Keratinocyte (primary cell): ENCODE measurements around the gene MYB.

Experiments used
- EZH2 ChIP-seq: IDR thresholded peaks from one replicate; pipeline ENCODE4 v1.6.1; 2012; ENCODE audit warnings: inconsistent platforms, mild to moderate bottlenecking, low read length, moderate library complexity
- TF ChIP-seq, protein P1 (sequence below), 3 experiments: IDR thresholded peaks in 1 of 3; conservative IDR thresholded peaks in 1 of 3; optimal IDR thresholded peaks in 1 of 3; 2 replicates in 2 of 3; 3 replicates in 1 of 3; pipeline versions ENCODE3 to v1.5.1; 2011; ENCODE audit warnings: low read length in 3 of 3, mild to moderate bottlenecking in 3 of 3, moderate library complexity in 2 of 3, control low read depth in 1 of 3, inconsistent platforms in 1 of 3; ENCODE audit not compliant: insufficient read depth in 2 of 3; ENCODE audit errors: extremely low read depth in 1 of 3

DNA sequence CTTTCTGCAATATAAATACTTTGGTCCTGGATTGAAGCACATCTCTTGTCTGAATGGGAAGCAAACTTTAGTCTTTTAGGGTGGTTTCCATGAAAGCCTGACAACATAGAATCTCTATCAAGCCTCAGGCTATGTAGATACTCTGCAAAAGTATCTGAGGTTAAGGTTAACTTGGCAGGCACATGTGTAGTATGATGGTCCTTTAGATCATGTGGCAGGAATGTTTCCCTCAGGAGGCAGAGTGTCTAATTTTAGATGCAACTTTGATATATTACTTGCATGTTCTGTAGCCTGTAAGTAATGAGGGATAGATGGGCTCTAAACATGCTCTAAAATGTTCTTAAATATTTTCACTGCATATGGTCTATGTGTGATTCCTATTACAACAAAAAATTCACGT, 8.2 kb downstream of the MYB start:
- TF ChIP-seq, protein P1, sequence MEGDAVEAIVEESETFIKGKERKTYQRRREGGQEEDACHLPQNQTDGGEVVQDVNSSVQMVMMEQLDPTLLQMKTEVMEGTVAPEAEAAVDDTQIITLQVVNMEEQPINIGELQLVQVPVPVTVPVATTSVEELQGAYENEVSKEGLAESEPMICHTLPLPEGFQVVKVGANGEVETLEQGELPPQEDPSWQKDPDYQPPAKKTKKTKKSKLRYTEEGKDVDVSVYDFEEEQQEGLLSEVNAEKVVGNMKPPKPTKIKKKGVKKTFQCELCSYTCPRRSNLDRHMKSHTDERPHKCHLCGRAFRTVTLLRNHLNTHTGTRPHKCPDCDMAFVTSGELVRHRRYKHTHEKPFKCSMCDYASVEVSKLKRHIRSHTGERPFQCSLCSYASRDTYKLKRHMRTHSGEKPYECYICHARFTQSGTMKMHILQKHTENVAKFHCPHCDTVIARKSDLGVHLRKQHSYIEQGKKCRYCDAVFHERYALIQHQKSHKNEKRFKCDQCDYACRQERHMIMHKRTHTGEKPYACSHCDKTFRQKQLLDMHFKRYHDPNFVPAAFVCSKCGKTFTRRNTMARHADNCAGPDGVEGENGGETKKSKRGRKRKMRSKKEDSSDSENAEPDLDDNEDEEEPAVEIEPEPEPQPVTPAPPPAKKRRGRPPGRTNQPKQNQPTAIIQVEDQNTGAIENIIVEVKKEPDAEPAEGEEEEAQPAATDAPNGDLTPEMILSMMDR (optimal IDR thresholded peaks at IDR 0.05 in 1 of 3, IDR thresholded peaks at IDR 0.05 in 1 of 3, conservative IDR thresholded peaks at IDR 0.05 in 1 of 3; ENCODE audit: extremely low read depth in 1 of 3, insufficient read depth in 2 of 3, low read length in 3 of 3), result no peak
- no peak for TF ChIP-seq EZH2
